Activated CD4-positive, alpha-beta T cell treated with anti-CD3 and anti-CD28 coated beads, Interleukin-2, amount 50 U/mL, for 1 hour (primary cell): Measurements from ENCODE around the gene DRD2.

Experiments used
- DNase-seq: peaks from one replicate; pipeline ENCODE4 v3.0.0-alpha.2; 2020

DRD2 gene

GRCh38 chr11:113481672-113482071 is 6.5 kb upstream of the DRD2 start:
- DNase-seq = no peak

GRCh38 chr11:113481226-113481625 is 6.0 kb upstream of the DRD2 start:
- no peak for DNase-seq

GRCh38 chr11:113477321-113477720 is 2.1 kb upstream of the DRD2 start:
- DNase-seq = no peak

- no peak for DNase-seq
Measured at GRCh38 chr11:113476553-113476952, 1.4 kb upstream of the DRD2 start.

GRCh38 chr11:113474362-113475159 is 637 bp downstream of the DRD2 start:
- peak; percentile 34 for DNase-seq

GRCh38 chr11:113473983-113474361 is 1.2 kb downstream of the DRD2 start:
- no peak for DNase-seq

- no peak for DNase-seq
Measured at GRCh38 chr11:113472471-113472870, 2.7 kb downstream of the DRD2 start.

GRCh38 chr11:113470233-113470632 is 5.0 kb downstream of the DRD2 start:
- no peak for DNase-seq

- DNase-seq = no peak
Measured at GRCh38 chr11:113468726-113469345, 6.4 kb downstream of the DRD2 start.

GRCh38 chr11:113467545-113467944 is 7.7 kb downstream of the DRD2 start:
- no peak for DNase-seq

GRCh38 chr11:113465786-113466185 is 9.4 kb downstream of the DRD2 start:
- no peak for DNase-seq

- no peak for DNase-seq
Measured at GRCh38 chr11:113464416-113464815, 10.8 kb downstream of the DRD2 start.

- DNase-seq = no peak
Measured at GRCh38 chr11:113462830-113463229, 12.4 kb downstream of the DRD2 start.

GRCh38 chr11:113461639-113462038 is 13.6 kb downstream of the DRD2 start:
- DNase-seq = no peak

GRCh38 chr11:113460469-113460868 is 14.7 kb downstream of the DRD2 start:
- no peak for DNase-seq

- no peak for DNase-seq
Measured at GRCh38 chr11:113458189-113458588, 17.0 kb downstream of the DRD2 start.

GRCh38 chr11:113457784-113458183 is 17.4 kb downstream of the DRD2 start:
- DNase-seq = no peak

GRCh38 chr11:113454455-113454854 is 20.7 kb downstream of the DRD2 start:
- no peak for DNase-seq

- no peak for DNase-seq
Measured at GRCh38 chr11:113449743-113450142, 25.5 kb downstream of the DRD2 start.

- no peak for DNase-seq
Measured at GRCh38 chr11:113448316-113448677, 26.9 kb downstream of the DRD2 start.

GRCh38 chr11:113447621-113448315 is 27.4 kb downstream of the DRD2 start:
- DNase-seq = no peak

GRCh38 chr11:113446938-113447337 is 28.3 kb downstream of the DRD2 start:
- no peak for DNase-seq

- no peak for DNase-seq
Measured at GRCh38 chr11:113446112-113446511, 29.1 kb downstream of the DRD2 start.

GRCh38 chr11:113444502-113445123 is 30.6 kb downstream of the DRD2 start:
- no peak for DNase-seq
